GM12874 (cell line): ENCODE results near the gene GRIK3.

ENCODE experiments used
- TF ChIP-seq, protein P1 (sequence below): IDR thresholded peaks from 2 replicates; pipeline ENCODE4 v1.5.1; 2011; ENCODE audit warnings: low read depth, mild to moderate bottlenecking, control low read depth, low read length, moderate library complexity; ENCODE audit not compliant: insufficient read depth

The GRIK3 gene

GRCh38 chr1:37036667-37037053 is 2.3 kb upstream of the GRIK3 start:
- TF ChIP-seq, protein P1, sequence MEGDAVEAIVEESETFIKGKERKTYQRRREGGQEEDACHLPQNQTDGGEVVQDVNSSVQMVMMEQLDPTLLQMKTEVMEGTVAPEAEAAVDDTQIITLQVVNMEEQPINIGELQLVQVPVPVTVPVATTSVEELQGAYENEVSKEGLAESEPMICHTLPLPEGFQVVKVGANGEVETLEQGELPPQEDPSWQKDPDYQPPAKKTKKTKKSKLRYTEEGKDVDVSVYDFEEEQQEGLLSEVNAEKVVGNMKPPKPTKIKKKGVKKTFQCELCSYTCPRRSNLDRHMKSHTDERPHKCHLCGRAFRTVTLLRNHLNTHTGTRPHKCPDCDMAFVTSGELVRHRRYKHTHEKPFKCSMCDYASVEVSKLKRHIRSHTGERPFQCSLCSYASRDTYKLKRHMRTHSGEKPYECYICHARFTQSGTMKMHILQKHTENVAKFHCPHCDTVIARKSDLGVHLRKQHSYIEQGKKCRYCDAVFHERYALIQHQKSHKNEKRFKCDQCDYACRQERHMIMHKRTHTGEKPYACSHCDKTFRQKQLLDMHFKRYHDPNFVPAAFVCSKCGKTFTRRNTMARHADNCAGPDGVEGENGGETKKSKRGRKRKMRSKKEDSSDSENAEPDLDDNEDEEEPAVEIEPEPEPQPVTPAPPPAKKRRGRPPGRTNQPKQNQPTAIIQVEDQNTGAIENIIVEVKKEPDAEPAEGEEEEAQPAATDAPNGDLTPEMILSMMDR = no peak

- TF ChIP-seq, protein P1 = 0 out of 2 replicates have a peak, but pooled peaks have one; percentile 6
These were observed 1.7 kb upstream of the GRIK3 start for GRCh38 chr1:37035796-37036666.

DNA sequence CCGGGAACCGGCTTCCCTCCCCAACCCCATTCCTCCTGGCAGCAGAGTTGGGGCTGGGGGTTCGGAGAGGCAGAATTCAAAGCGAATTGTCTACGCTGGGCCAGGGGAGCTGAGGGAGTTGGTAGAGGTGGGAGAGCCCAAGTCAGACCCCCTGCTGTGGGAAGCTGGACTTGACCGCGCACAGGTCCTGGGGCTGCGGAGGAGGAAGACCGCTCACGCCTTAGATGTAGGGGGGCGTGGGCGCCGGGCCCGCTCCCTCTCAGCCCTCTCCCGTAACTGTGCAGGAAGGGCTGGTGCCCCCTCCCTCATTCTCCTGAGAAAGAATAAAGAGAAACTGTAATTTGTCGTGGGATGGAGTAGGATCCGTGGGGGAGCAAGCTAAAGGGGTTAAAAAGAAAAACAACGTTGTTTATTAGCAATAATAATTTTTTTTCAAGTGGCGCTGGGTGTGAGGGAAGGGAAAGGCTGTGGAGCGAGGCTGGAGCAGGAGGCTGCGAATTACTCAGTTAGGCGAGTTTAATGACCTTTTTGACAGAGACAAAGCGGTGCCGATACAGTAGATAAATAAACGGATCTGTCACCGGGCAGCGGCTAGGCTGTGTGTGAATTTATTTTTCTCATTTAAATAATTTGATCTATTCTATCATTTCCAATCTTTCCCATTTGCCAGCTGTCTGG is 838 bp upstream of the GRIK3 start:
- TF ChIP-seq, protein P1 = no peak

DNA sequence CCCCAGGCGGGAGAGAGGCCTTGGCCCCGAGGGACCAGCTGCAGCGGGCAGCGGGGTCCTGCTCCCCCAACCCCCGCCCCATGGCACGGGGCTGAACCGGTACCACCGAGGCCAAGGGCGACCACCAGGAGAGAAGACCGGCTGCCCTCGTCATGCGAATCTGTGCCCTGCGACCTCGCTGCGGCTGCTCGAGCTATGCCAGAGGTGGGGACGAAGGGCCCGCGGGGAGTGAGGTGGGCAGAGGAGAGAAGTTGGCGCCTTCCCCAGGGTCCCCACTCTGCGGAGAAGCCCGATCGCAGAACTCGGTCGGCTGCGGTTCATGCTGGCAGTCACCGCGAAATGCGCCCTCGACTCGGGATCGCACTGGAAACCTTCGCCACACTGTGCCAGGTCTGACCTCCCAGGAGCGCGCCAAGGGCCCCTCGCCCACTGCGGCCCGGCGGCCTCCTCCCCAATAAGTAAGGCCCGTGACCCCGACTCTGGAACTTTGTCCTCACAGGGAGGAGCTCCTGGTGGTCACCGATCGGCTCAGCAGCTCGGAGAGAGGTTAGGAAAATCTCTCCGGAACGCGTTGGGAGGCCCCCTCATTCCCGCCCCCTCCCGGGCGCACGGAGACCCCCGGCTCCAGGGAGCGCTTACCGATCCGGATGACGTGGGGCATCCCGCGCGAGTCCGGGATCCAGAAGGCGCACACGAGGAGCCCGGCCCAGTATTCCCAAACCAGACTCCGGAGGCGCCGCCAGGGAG is 787 bp downstream of the GRIK3 start:
- TF ChIP-seq, protein P1 = no peak

GRCh38 chr1:37032660-37033354 is 1.5 kb downstream of the GRIK3 start:
- TF ChIP-seq, protein P1 = no peak

DNA sequence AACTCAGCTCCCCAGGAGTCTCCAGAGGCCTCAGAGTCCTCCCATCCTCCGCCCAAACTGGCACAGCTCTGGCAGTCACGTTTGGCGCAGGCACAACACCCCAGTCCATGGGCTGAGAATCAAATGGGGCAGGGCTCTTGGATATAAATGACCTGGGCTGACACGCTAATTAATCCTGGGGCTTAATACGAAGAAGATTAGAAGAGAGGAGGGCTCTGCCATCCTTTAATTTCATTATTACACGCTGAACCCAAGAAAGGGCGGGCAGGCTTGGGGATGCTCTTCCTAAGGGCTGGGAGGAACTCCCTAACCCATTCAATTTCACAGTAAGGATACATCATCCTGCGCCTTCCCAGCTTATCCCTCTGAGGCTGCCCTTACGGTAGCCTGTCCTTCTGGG is 2.4 kb downstream of the GRIK3 start:
- TF ChIP-seq, protein P1 = no peak
